GM19240 (cell line): Measurements from ENCODE around the gene POGK.
"Not testable (repeated sequence)": the region's sequence is repeated elsewhere in the genome, so short reads cannot be mapped to it uniquely, and the experiment has no call there.

Experiments used
- DNase-seq: peaks from one replicate; pipeline ENCODE4 v3.0.0; 2011; ENCODE audit warnings: low spot score; ENCODE audit not compliant: insufficient read length

Gene POGK

DNA sequence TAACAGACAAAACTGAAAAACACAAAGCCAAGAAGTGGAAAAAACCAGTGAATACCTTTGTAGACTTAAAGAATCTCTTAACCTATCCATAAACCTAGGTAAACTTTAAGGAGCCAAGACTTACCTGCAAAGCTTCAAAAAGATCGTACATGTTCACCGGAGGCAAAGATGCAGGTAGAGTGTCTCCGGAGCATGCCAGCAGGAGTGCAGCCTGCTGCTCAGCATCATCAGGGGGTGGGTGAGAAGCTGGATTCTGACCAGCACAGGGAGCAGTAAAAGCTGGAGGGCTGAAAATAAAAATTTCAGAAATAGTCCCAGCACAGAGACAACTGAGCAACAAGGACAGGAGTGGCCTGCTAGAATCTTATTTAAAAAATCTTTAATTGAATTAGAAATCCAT, 18.7 kb downstream of the POGK start:
- DNase-seq, result no peak

DNA sequence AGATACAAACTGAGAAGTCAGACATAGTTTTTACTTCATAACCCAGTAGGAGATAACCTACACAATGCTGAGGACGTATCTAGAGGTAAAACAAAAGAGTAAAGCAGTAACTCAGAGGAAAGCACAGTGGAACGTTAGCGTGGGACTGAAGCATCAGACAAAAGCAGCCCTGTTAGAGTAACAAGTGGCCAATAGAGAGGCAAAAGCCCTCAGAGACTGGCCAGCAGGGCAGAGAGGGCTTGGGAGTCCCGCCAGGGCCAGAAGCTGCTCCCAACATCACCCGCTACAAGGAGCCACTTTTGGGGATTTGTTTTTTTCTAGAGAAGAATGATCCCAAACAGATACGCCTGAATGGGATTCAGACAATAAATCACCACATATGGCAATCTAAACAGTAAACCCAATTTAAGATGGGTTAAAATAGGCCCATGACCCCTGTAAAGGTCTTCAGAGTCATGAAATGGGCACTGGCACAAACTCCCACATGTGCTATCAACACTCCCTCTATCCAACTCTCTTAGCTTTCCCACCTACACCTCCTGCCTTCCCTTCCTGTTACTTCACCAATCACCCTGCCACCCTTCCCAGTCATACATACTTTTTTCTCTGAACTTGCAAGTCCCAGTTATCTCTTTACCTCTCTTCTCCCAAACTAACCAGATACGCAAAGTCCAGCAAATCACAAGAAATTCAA, 19.6 kb downstream of the POGK start:
- DNase-seq, result no peak

DNA sequence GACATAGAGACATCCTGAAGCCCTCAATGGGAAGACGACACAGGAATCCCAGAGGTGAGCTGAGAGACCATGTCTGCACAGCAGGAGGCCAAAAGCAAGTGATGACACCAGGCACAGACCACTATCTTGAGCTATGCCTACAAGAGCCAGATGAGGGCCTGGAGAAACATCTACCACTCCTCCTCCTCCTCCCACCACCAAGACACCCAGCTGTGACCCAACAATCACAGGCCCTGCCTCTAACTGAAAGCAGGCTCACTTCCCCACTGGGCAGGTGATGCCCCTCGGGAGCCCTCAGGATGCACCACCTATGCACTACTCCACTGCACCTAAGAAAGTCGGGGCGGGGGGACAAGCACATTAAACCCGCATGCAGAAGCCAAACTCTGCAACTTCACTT, 20.3 kb downstream of the POGK start:
- no peak for DNase-seq

DNA sequence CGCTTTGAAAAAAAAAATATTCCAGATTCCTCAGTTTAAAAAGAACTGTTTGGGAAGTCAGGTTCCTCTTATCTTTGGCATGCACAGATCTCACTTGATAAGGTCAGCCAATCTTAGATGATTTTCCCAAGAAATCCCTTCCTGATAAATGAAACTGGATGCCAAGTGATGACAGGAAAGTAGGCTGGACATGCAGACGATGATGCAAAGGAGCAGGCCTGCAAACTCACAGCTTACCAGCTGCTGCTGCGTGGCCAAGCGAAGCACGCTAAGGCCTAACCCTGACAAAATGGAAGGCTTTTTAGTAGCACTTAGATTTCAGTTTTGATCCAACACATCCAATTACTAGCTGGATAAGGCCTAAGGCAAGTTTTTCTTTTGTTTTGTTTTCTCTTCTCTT, 26.7 kb downstream of the POGK start:
- DNase-seq, result no peak

DNA sequence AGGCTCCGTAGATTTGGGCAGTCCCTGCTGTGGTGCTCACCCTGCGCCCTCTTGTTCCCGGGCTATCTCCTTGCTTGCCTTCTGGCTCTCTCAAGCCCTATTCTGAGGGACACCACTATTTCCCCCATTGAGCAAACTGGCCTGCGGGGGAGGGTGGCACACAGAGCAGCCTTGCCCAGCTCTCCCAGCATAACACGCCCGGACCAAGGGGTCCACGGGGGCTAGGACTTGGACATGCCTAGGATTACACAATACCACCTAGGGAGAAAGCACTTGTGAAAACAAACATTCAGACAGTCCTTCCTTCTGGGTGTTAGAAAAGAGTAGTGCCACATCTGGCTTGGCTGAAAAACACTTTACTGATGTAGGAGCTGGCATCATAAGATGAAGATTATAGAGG, 29.4 kb downstream of the POGK start:
- DNase-seq, result no peak

DNA sequence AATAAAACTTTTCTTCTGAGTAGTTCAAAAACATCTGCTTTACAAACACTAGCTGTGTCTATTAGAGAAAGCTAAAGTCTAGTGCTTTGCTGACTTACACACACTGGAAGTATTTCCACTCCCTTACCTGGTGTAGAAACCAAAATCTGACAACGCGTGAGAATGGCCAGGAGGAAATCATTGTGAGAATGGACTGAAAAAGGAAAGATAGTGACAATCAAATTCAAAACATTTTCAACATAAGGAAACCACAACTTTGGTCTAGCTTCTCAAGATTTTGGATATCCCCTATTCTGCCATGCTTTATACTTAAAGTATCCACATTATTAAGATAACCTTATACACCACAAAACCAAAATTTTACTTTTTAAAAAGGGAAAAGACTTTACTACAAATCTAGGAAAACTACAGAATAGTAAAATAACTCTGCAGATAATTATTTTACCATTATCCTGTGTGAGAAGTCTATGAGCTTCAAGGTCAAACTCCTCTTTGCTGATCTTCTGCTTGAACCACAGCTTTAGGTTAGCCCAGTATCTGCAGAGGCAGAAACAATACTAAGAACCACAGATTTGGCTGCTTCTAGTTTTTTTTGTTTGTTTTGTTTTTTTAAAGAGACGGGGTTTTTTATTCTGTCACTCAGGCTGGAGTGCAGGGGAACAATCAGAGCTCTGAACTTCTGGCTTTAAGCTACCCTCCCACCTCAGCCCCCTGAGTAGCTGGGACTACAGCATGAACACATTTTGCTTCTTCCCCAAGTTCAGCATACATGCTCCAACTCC, 30.2 kb downstream of the POGK start:
- no peak for DNase-seq

DNA sequence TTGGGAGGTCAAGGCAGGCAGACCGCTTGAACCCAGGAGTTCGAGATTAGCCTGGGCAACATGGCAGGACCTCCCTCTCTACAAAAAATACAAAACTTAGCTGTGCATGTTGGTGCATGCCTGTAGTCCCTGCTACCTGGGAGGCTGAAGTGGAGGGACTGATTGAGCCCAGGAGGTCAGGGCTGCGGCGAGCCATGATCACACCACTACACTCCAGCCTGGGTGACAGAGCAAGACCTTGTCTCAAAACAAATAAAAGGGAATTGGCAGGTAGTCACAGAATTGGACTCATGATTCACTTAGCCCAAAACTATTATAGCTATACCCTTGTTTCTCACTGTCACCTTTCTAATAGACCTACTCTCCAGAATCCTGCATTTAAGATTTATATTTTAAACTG, 31.3 kb downstream of the POGK start:
- DNase-seq, result no peak

DNA sequence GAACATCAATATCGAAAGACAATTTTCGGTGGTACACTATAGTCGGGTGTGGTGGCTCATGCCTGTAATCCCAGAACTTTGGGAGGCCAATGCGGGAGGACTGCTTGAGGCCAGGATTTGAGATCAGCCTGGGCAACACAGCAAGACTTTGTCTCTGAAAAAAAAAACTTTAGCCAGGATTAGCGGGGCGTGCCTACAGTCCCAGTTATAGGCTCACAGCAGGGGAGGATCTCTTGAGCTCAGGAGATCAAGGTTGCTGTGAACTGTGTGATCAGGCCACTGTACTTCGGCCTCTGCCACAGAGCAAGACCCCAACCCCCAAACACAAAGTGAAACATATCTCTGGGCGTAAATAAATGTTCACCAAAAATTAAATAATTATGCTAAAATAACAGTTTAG, 35.2 kb downstream of the POGK start:
- no peak for DNase-seq

DNA sequence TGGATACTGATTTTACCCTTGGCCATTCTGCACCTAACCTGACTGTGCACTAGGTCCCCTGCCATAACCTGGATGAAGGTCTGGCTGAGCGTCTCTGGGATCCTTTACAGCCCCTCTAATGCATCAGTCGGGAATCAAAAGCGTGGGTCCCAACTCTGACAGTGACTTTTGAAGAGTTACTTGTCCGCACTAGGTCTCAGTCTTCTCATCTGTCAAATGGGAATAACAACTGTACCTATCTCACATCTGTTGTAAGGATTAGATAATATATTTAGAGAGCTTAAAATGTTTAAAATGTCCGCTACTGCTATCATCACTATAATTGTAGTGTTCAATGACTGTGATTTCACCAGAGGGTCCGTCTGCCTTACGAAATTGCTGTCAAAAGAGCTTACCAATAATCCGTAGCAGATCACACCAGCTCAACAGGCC, 36.0 kb downstream of the POGK start:
- no peak for DNase-seq

DNA sequence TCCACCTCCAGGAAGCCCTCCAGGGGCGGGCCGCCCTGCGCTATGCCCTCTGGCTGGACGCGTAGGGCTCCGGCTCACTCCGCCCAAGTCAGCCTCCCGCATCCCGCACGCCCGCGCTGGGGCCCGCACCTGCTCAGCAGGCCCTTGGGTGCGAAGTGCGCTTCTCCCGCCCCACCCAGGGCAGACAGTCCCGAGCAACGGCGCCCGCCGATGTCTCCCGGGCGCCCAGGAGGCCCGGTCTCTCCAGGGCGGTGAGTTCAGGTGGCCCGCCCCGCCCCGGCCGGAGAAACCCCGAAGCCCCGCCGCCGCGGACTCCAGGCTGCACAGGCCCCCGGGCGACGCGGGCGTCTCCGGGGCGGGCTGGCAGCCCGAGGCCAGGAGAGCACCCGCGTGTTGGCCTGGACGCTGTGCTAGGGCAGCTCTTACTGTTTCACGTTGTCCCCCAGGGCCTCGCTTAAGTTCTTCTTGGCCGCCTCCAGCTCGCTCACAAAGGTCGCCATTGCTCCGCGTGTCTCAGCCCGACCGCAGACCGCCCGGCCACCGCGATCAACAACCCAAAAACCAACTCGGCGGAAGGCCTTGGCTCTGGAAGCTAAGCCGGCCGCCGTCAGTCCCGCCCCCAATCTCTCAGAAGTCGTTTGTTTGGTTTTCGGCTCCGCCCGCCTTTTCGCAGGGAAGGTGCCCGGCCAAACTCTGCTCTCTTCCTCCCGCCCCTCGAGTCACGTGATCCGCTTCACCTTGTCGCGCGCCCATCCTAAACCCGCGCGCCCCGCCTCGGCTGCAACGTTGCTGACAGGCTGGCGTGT, 36.7 kb downstream of the POGK start, which contains the start of gene TADA1:
Gene TADA1, minus strand, starts transcription at position 531 of the 806 bp plus-strand sequence. Its CDS starts 31 bp downstream, at position 500.
- DNase-seq, result peak; percentile 79

DNA sequence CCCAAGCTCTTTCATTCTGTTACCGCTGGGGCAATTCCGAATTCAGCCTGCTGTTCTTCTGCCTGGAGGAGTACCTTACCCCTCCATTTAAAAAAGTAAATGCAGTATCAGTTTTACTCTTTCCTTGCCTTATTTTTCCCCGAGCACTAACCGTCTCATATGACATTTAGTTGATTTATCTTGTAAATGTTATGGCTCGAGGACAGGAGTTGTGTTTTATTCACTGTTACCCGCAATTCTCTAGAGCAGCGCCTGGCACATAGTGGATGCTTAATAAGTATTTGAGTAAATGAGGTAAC, 37.2 kb downstream of the POGK start:
- DNase-seq, result no peak

DNA sequence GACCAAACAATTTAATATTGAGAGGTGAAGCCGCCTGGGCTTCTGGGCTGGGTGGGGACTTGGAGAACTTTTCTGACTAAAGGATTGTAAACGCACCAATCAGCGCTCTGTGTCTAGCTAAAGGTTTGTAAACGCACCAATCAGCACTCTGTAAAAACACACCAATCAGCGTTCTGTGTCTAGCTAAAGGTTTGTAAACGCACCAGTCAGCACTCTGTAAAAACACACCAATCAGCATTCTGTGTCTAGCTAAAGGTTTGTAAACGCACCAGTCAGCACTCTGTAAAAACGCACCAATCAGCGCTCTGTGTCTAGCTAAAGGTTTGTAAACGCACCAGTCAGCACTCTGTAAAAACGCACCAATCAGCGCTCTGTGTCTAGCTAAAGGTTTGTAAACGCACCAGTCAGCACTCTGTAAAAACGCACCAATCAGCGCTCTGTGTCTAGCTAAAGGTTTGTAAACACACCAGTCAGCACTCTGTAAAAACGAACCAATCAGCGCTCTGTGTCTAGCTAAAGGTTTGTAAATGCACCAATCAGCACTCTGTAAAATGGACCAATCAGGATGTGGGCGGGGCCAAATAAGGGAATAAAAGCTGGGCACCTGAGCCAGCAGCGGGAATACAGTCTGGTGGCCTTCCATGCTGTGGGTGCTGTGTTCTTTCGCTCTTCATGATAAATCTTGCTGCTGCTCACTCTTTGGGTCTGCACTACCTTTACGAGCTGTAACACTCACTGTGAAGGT, 39.1 kb downstream of the POGK start:
- DNase-seq, result not testable (repeated sequence)

DNA sequence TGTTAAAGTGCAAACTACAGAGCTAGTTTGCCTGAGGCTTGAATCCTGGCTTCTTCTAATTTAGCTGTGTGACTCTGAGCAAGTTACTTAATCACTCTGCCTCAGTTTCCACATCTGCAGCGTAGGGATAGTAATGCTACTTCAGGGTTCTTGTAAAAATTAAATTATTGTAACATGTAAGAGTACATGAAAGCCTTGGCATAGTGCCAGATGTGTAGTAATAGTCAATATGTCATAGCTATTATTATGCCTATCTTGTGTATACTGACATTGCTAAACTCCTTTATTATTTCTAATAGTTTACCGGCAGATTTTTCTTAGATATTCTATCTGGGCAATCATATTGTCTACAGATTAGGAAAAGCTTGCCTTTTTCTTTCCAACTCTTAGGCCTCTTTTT, 43.6 kb downstream of the POGK start:
- no peak for DNase-seq

DNA sequence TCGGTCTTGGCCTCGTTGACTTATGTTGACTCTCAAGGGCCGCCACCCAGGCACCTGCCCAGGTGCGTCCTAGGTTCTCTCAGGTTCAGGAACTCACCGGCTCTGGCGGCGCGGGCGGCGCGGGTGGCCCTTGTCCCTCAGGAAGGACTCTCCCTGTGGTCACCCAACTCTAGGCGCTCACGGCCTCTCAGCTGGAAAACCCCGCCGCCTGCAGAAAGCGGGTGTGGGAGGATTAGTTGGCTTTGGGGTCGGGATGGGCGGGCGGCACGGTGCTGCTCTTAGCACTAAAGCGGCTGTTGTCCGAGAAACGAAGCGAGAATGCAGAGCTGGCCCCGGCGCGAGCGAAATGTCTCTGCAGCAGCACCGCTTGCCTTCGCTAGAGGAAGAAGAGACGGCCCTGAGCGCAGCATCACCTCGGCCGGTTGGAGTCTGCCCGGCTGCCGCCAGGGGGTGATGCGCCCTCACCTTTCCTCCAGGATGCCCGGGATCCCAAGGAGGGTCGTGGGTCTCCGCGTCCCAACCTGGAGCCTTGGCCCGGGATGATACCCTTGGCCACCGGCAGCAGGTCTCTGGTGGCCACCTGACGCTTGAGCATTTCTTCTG, 44.9 kb downstream of the POGK start:
- DNase-seq, result no peak

DNA sequence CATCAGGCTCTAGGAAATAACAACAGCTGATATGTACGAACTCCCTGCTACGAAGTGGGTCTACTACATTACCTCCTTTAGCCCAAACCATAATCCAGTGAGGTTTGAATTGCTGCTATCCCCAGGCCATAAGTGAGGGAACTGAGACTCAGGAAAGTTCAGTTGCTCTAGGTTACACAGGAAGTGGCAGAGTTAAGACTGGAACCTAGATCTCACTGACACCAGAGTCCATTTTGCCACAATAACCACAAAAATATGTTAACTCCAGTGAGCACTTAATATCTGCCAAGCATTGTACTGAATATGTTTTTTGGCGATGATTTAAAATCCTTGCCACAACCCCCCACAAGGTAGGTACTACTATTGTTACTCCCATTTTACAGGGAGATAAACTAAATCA, 45.7 kb downstream of the POGK start:
- DNase-seq, result no peak

DNA sequence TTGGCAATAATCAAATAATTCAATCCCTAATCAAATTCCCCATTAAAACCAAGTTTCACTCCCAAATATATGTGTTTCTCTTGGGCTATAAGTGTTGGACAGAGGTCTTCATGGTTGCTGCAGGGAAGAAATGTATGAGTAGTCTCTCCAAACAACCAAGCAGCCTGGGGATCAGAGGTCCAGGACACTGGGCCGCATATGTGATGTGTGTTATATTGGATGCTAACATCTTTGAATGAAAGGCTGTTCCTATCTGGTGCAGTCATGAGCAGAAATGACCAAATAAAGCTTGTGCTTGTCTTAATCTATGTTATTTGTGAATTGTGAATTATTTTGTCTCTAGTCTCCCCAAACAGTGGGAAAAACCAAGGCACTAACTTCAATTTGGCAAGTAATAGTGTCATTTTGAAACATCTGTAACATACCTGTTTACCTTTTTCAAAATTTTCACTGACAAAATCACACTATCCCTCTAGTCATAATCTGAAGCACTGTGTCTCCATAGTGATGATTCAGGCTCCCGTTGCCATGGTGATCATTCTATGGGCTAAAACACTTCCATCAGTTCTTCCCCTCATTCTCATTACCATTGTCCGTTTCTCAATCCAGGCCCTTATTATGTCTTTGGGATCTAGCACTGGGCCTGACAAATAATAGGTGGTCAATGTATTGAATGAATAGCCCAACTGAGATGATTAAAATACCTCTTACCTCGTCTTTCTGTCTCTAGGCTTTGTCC, 49.3 kb downstream of the POGK start:
- no peak for DNase-seq

DNA sequence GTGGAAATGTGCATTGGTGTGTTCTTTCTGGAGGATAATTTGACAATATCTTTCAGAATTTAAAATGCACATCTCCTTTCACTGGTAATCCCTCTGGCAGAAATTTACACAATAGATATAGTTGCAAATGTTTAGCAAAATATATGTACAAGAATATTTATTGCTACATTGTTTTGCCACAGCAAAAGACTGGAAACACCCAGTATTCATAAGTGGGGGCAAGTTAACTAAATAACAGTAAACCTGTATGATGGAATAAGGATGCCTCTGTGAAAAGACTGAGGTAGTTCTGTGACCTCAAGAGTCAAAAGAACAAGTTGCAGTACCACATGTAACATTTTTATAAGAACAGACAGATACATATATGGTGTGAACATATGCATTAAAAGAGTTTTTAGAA, 50.5 kb downstream of the POGK start:
- no peak for DNase-seq

DNA sequence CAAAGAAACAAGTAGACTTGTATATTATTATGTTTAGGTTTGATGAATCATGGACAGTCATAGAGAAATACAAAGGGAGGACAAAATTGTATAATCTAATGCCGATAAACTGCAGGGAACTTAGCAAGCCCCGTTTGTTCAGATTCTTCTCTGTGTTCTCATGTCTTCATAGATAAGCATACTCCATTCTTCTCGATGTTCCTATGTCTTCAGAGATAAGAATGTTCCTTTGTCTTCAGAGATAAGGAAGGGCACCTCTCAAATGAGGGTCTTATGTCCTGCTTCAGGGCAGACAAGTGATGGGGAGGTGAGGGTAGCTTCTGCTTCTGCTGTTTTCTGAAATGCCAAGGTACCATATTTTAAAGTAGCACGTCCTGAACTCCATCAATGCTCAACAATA, 56.5 kb downstream of the POGK start:
- no peak for DNase-seq

DNA sequence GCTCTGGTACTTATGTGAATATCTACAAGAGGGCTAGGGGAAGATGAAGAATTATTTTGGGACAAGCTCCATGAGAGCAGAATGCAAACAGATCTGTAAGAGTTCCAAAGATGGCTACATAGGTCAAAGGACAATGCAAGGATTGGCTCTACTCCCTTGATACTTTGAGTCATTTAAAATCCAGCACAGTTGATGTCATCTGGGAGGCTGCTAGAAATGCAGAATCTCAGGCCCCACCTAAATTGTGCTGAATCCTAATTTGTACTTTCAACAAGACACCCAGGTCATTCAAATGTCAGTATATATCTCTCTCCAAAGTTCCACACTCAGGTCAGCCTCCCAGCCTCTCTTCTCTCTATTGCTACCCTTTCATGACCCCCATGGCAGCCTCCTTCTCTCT, 60.5 kb downstream of the POGK start:
- DNase-seq, result no peak

DNA sequence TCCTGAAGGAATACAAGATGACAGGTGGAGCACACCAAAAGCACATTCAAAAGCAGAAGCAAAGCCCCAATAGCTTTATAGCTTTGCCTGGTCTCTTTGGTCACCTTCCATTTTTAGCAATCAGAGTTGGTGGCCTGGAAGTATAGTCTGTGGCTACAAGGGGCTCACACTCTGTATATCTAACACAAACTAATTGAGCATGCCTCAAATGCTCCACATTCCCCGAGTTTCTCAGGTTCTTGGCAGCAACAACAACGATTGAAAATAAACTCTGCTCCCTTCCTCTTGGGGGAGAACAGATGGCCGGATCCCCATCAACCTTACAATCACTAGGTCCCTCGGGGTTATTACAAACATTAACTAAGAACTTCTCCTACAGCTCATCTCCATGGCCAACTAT, 61.7 kb downstream of the POGK start:
- no peak for DNase-seq

DNA sequence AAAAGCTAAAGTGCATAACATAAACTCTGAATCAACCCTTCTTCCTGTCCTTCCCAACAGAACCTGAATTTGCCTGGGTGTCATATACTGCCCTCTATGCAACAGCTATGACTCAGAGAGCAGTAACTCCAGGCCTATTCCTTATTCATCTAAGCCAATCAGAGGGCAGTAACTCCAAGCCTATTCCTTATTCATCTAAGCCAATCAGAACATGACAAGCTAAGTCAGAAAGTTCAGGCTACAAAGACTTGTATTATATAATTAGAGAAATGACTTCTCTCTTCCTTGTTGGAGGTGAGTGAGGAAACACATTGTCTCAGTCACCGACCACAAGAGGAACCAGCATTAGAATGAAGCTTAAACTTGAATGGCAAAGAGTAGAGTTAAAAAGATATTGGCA, 63.0 kb downstream of the POGK start:
- DNase-seq, result no peak
